ENCODE data around the gene FAM47E.

DNA sequence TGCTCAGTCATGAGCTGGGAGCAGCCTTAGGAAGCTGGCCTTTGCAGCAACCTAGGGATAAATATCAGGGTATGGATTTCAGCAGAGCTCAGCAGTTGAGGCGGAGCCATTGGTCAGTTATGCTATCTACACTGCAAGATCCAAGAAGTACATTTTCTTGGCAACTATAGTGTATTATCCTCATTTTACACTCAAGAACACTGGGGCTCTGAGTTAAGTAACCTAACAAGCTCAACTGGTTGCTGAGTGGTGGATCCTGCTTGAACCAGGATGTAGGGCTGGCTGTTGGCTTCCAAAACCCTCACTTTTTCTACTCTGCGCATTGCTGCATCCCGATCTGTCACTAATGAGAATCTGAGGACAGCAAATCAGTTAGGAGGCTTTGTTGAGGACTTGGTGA, 36.4 kb upstream of the FAM47E start:
- TF ChIP-seq, protein P1, sequence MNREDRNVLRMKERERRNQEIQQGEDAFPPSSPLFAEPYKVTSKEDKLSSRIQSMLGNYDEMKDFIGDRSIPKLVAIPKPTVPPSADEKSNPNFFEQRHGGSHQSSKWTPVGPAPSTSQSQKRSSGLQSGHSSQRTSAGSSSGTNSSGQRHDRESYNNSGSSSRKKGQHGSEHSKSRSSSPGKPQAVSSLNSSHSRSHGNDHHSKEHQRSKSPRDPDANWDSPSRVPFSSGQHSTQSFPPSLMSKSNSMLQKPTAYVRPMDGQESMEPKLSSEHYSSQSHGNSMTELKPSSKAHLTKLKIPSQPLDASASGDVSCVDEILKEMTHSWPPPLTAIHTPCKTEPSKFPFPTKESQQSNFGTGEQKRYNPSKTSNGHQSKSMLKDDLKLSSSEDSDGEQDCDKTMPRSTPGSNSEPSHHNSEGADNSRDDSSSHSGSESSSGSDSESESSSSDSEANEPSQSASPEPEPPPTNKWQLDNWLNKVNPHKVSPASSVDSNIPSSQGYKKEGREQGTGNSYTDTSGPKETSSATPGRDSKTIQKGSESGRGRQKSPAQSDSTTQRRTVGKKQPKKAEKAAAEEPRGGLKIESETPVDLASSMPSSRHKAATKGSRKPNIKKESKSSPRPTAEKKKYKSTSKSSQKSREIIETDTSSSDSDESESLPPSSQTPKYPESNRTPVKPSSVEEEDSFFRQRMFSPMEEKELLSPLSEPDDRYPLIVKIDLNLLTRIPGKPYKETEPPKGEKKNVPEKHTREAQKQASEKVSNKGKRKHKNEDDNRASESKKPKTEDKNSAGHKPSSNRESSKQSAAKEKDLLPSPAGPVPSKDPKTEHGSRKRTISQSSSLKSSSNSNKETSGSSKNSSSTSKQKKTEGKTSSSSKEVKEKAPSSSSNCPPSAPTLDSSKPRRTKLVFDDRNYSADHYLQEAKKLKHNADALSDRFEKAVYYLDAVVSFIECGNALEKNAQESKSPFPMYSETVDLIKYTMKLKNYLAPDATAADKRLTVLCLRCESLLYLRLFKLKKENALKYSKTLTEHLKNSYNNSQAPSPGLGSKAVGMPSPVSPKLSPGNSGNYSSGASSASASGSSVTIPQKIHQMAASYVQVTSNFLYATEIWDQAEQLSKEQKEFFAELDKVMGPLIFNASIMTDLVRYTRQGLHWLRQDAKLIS (CRISPR knock-in tag; IDR thresholded peaks at IDR 0.05): no peak
- TF ChIP-seq MXI1 (IDR thresholded peaks at IDR 0.05; ENCODE audit: borderline replicate concordance, low read depth, low read length) (no peak), NFYB (CRISPR knock-in tag; IDR thresholded peaks at IDR 0.05) (no peak), ZNF3 (CRISPR knock-in tag; IDR thresholded peaks at IDR 0.05) (no peak), MEIS2 (CRISPR knock-in tag; IDR thresholded peaks at IDR 0.05) (no peak)
- TF ChIP-seq, protein P2, sequence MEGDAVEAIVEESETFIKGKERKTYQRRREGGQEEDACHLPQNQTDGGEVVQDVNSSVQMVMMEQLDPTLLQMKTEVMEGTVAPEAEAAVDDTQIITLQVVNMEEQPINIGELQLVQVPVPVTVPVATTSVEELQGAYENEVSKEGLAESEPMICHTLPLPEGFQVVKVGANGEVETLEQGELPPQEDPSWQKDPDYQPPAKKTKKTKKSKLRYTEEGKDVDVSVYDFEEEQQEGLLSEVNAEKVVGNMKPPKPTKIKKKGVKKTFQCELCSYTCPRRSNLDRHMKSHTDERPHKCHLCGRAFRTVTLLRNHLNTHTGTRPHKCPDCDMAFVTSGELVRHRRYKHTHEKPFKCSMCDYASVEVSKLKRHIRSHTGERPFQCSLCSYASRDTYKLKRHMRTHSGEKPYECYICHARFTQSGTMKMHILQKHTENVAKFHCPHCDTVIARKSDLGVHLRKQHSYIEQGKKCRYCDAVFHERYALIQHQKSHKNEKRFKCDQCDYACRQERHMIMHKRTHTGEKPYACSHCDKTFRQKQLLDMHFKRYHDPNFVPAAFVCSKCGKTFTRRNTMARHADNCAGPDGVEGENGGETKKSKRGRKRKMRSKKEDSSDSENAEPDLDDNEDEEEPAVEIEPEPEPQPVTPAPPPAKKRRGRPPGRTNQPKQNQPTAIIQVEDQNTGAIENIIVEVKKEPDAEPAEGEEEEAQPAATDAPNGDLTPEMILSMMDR (CRISPR knock-in tag; IDR thresholded peaks at IDR 0.05): no peak
